IgD-negative memory B cell (primary cell): ENCODE data around the gene LY6G6C. TPM values are rescaled to one million over a fixed set of nuclear protein-coding genes. Genes with fewer than 3 reads are reported as not detected.
A peak's percentile ranks its signal among the peaks of the same experiment; 100 is the strongest.

Experiments
- H3K27ac Mint-ChIP-seq, 3 donors: one replicate each; pipeline ENCODE4 v1.8.0; 2020 to 2022; ENCODE audit warnings: mild to moderate bottlenecking in 3 of 3, mixed read lengths in 3 of 3, moderate library complexity in 1 of 3
- H3K27me3 Mint-ChIP-seq: one replicate; pipeline ENCODE4 v1.8.0; 2021; ENCODE audit warnings: mixed read lengths
- H3K36me3 Mint-ChIP-seq: one replicate; pipeline ENCODE4 v1.8.0; 2020; ENCODE audit warnings: mild to moderate bottlenecking, mixed read lengths
- H3K4me1 Mint-ChIP-seq, 3 donors: one replicate each; pipeline ENCODE4 v1.8.0; 2020 to 2022; ENCODE audit warnings: mixed read lengths in 3 of 3, mild to moderate bottlenecking in 1 of 3
- H3K4me3 Mint-ChIP-seq, 4 donors: one replicate each; pipeline ENCODE4 v1.8.0; 2020 to 2022; ENCODE audit warnings: mild to moderate bottlenecking in 4 of 4, mixed read lengths in 4 of 4, moderate library complexity in 3 of 4
- H3K9me3 Mint-ChIP-seq, 3 donors: one replicate each; pipeline ENCODE4 v1.8.0; 2020 to 2021; ENCODE audit warnings: mixed read lengths in 3 of 3, mild to moderate bottlenecking in 1 of 3
- polyA plus RNA-seq: library from polyadenylated mRNA; unstranded; fragments of 300-500 nt; fragmentation: Illumina TruSeq; gene quantifications from one replicate; pipeline ENCODE4 v1.2.3, GENCODE V29; 2021

The LY6G6C gene
- polyA plus RNA-seq, 1 donor from 2014 or later, result not detected

GRCh38 chr6:31723980-31724691 is 2.6 kb upstream of the LY6G6C start:
- Mint-ChIP-seq H3K4me1 (peaks cover 21 to 33% (median 33%) of the 10 kb centered on the region in 3 donors), H3K4me3 (no peak overlapping the region)

GRCh38 chr6:31723245-31723979 is 1.9 kb upstream of the LY6G6C start, which contains the start of gene MPIG6B:
MPIG6B (plus strand) TSS chr6:31723373; CDS start chr6:31723384, 11 bp downstream.
- Mint-ChIP-seq H3K27me3 (no peaks in the 10 kb centered on the region), H3K4me3 (peak within 1 kb of the TSS in 2 of 4 donors; percentile 17 to 48), H3K27ac (peak within 1 kb of the TSS in 2 of 3 donors; percentile 31 to 57), H3K36me3 (peaks cover 20% of the 10 kb centered on the region), H3K4me1 (peaks cover 18 to 30% (median 26%) of the 10 kb centered on the region in 3 donors), H3K9me3 (no peaks in the 10 kb centered on the region)

More at GRCh38 chr6:31723980-31724691, 2.6 kb upstream of the LY6G6C start:
- H3K36me3 Mint-ChIP-seq, result peaks cover 20% of the 10 kb centered on the region
- no peaks in the 10 kb centered on the region for H3K9me3 Mint-ChIP-seq
- H3K27me3 Mint-ChIP-seq, result no peaks in the 10 kb centered on the region
- no peak overlapping the region for H3K27ac Mint-ChIP-seq

GRCh38 chr6:31722173-31722572 is 627 bp upstream of the LY6G6C start:
- Mint-ChIP-seq H3K4me3 (no peak overlapping the region), H3K36me3 (peaks cover 15% of the 10 kb centered on the region), H3K27me3 (no peaks in the 10 kb centered on the region), H3K27ac (no peak overlapping the region), H3K9me3 (no peaks in the 10 kb centered on the region), H3K4me1 (peaks cover 12 to 24% (median 17%) of the 10 kb centered on the region in 3 donors)

- peak overlapping the region in 1 of 3 donors; percentile 14 for H3K27ac Mint-ChIP-seq
- peak overlapping the region in 1 of 4 donors; percentile 68 for H3K4me3 Mint-ChIP-seq
- H3K27me3 Mint-ChIP-seq, result no peaks in the 10 kb centered on the region
Measured at GRCh38 chr6:31720196-31720770, 1.3 kb downstream of the LY6G6C start.

GRCh38 chr6:31719001-31719400 is 2.5 kb downstream of the LY6G6C start:
- no peaks in the 10 kb centered on the region for H3K36me3 Mint-ChIP-seq

More at GRCh38 chr6:31720196-31720770, 1.3 kb downstream of the LY6G6C start:
- H3K4me1 Mint-ChIP-seq, result peaks cover 0 to 10% (median 2%) of the 10 kb centered on the region in 3 donors
- peaks cover 4% of the 10 kb centered on the region for H3K36me3 Mint-ChIP-seq
- H3K9me3 Mint-ChIP-seq, result no peaks in the 10 kb centered on the region

GRCh38 chr6:31718265-31718664 is 3.3 kb downstream of the LY6G6C start:
- H3K4me3 Mint-ChIP-seq, result no peak overlapping the region
- no peaks in the 10 kb centered on the region for H3K27me3 Mint-ChIP-seq
- peaks cover 0 to 8% (median under 1%) of the 10 kb centered on the region in 3 donors for H3K4me1 Mint-ChIP-seq
- no peak overlapping the region for H3K27ac Mint-ChIP-seq
- H3K36me3 Mint-ChIP-seq, result no peaks in the 10 kb centered on the region
- H3K9me3 Mint-ChIP-seq, result no peaks in the 10 kb centered on the region

More at GRCh38 chr6:31719001-31719400, 2.5 kb downstream of the LY6G6C start:
- Mint-ChIP-seq H3K27ac (no peak overlapping the region), H3K4me3 (no peak overlapping the region), H3K9me3 (no peaks in the 10 kb centered on the region), H3K4me1 (peaks cover 0 to 7% (median 2%) of the 10 kb centered on the region in 3 donors), H3K27me3 (no peaks in the 10 kb centered on the region)

- Mint-ChIP-seq H3K36me3 (no peaks in the 10 kb centered on the region), H3K9me3 (no peaks in the 10 kb centered on the region), H3K4me3 (no peak overlapping the region), H3K4me1 (peaks cover 0 to 7% (median under 1%) of the 10 kb centered on the region in 3 donors), H3K27me3 (no peaks in the 10 kb centered on the region), H3K27ac (no peak overlapping the region)
Measured at GRCh38 chr6:31717499-31718222, 3.9 kb downstream of the LY6G6C start.

- H3K4me3 Mint-ChIP-seq, result no peak within 1 kb of the TSS
- H3K27me3 Mint-ChIP-seq, result peaks cover 6% of the 10 kb centered on the region
- H3K27ac Mint-ChIP-seq, result no peak within 1 kb of the TSS
- H3K9me3 Mint-ChIP-seq, result no peaks in the 10 kb centered on the region
- peaks cover 3% of the 10 kb centered on the region for H3K36me3 Mint-ChIP-seq
- H3K4me1 Mint-ChIP-seq, result peaks cover 9 to 19% (median 18%) of the 10 kb centered on the region in 3 donors
Measured at GRCh38 chr6:31715022-31715958, 6.3 kb downstream of the LY6G6C start, which contains the start of gene LY6G6D. LY6G6D (plus strand) TSS chr6:31715348; CDS start chr6:31715356, 8 bp downstream.

- peaks cover 9 to 19% (median 18%) of the 10 kb centered on the region in 3 donors for H3K4me1 Mint-ChIP-seq
- no peak overlapping the region for H3K4me3 Mint-ChIP-seq
- H3K36me3 Mint-ChIP-seq, result peaks cover 3% of the 10 kb centered on the region
- no peak overlapping the region for H3K27ac Mint-ChIP-seq
- H3K9me3 Mint-ChIP-seq, result no peaks in the 10 kb centered on the region
- peaks cover 6% of the 10 kb centered on the region for H3K27me3 Mint-ChIP-seq
Measured at GRCh38 chr6:31713991-31714684, 7.4 kb downstream of the LY6G6C start.

- Mint-ChIP-seq H3K36me3 (peaks cover 3% of the 10 kb centered on the region), H3K4me1 (peaks cover 9 to 18% (median 16%) of the 10 kb centered on the region in 3 donors), H3K27ac (peak overlapping the region in 1 of 3 donors; percentile 83), H3K9me3 (no peaks in the 10 kb centered on the region), H3K27me3 (peaks cover 6% of the 10 kb centered on the region), H3K4me3 (peak overlapping the region in 1 of 4 donors; percentile 57)
Measured at GRCh38 chr6:31713465-31713864, 8.1 kb downstream of the LY6G6C start.

- H3K4me3 Mint-ChIP-seq, result no peak overlapping the region
Measured at GRCh38 chr6:31712296-31712695, 9.2 kb downstream of the LY6G6C start.

GRCh38 chr6:31711233-31711632 is 10.3 kb downstream of the LY6G6C start:
- peaks cover 9 to 18% (median 16%) of the 10 kb centered on the region in 3 donors for H3K4me1 Mint-ChIP-seq
- H3K27ac Mint-ChIP-seq, result no peak overlapping the region
- peaks cover 8% of the 10 kb centered on the region for H3K27me3 Mint-ChIP-seq
- H3K36me3 Mint-ChIP-seq, result peaks cover 3% of the 10 kb centered on the region
- H3K9me3 Mint-ChIP-seq, result no peaks in the 10 kb centered on the region
- H3K4me3 Mint-ChIP-seq, result peak overlapping the region in 3 of 4 donors; percentile 52 to 85 (median 57)

More at GRCh38 chr6:31712296-31712695, 9.2 kb downstream of the LY6G6C start:
- Mint-ChIP-seq H3K4me1 (peaks cover 9 to 18% (median 16%) of the 10 kb centered on the region in 3 donors), H3K9me3 (no peaks in the 10 kb centered on the region), H3K27ac (peak overlapping the region in 2 of 3 donors; percentile 5 to 83), H3K27me3 (peaks cover 8% of the 10 kb centered on the region), H3K36me3 (peaks cover 3% of the 10 kb centered on the region)
